ENCODE measurements around the gene GGNBP2. TPM values are rescaled to one million over a fixed set of nuclear protein-coding genes. Genes with fewer than 3 reads are reported as not detected.
A peak's percentile ranks its signal among the peaks of the same experiment; 100 is the strongest.

GGNBP2 gene
- polyA plus RNA-seq, 1 donor from 2014 or later = 112 TPM

GRCh38 chr17:36544044-36544306, 744 bp upstream of the GGNBP2 start:
- no peaks in the 10 kb centered on the region for H4K20me1 ChIP-seq (ENCODE audit: insufficient read depth)
- H3K9me2 ChIP-seq (ENCODE audit: insufficient read depth, low read length) = no peaks in the 10 kb centered on the region
- peak overlapping the region; percentile 99 for H3K27ac ChIP-seq (ENCODE audit: low read length)
- peaks cover 34% of the 10 kb centered on the region for H3K79me2 ChIP-seq (replicated peaks; ENCODE audit: insufficient read depth, low read length)
- peak overlapping the region; percentile 100 for H3K9ac ChIP-seq (ENCODE audit: low read length)
- peak overlapping the region; percentile 99 for H3K4me3 ChIP-seq (ENCODE audit: low read length)
- no peaks in the 10 kb centered on the region for H3K9me3 ChIP-seq (ENCODE audit: low read length)
- peak overlapping the region; percentile 49 for H3K4me2 ChIP-seq (ENCODE audit: low read length)
- TF ChIP-seq SMC3 (conservative IDR thresholded peaks at IDR 0.05; ENCODE audit: poor library complexity) (no peak), RAD21 (conservative IDR thresholded peaks at IDR 0.05) (no peak), CTCF (IDR thresholded peaks at IDR 0.05; ENCODE audit: poor library complexity, severe bottlenecking) (no peak), EP300 (conservative IDR thresholded peaks at IDR 0.05; ENCODE audit: poor library complexity, severe bottlenecking) (no peak), TAF1 (IDR thresholded peaks at IDR 0.05; ENCODE audit: low read depth) (no peak), EZH2 (IDR thresholded peaks at IDR 0.05; ENCODE audit: borderline replicate concordance, insufficient read depth, low read length, poor library complexity, severe bottlenecking) (no peak), MXI1 (conservative IDR thresholded peaks at IDR 0.05; ENCODE audit: poor library complexity, severe bottlenecking) (no peak), POLR2AphosphoS5 (IDR thresholded peaks at IDR 0.05) (no peak)
- TF ChIP-seq, protein P1, sequence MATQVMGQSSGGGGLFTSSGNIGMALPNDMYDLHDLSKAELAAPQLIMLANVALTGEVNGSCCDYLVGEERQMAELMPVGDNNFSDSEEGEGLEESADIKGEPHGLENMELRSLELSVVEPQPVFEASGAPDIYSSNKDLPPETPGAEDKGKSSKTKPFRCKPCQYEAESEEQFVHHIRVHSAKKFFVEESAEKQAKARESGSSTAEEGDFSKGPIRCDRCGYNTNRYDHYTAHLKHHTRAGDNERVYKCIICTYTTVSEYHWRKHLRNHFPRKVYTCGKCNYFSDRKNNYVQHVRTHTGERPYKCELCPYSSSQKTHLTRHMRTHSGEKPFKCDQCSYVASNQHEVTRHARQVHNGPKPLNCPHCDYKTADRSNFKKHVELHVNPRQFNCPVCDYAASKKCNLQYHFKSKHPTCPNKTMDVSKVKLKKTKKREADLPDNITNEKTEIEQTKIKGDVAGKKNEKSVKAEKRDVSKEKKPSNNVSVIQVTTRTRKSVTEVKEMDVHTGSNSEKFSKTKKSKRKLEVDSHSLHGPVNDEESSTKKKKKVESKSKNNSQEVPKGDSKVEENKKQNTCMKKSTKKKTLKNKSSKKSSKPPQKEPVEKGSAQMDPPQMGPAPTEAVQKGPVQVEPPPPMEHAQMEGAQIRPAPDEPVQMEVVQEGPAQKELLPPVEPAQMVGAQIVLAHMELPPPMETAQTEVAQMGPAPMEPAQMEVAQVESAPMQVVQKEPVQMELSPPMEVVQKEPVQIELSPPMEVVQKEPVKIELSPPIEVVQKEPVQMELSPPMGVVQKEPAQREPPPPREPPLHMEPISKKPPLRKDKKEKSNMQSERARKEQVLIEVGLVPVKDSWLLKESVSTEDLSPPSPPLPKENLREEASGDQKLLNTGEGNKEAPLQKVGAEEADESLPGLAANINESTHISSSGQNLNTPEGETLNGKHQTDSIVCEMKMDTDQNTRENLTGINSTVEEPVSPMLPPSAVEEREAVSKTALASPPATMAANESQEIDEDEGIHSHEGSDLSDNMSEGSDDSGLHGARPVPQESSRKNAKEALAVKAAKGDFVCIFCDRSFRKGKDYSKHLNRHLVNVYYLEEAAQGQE (IDR thresholded peaks at IDR 0.05; ENCODE audit: borderline replicate concordance) = no peak
- peaks cover 4% of the 10 kb centered on the region for H3F3A ChIP-seq (ENCODE audit: insufficient read depth, low read length, poor library complexity, severe bottlenecking)
- peak overlapping the region; percentile 99 for H2AFZ ChIP-seq (ENCODE audit: low read depth, low read length)
- no peaks in the 10 kb centered on the region for H3K27me3 ChIP-seq (ENCODE audit: insufficient read depth, low read depth, low read length)
- H3K36me3 ChIP-seq (ENCODE audit: insufficient read depth, low read length) = no peaks in the 10 kb centered on the region

DNA sequence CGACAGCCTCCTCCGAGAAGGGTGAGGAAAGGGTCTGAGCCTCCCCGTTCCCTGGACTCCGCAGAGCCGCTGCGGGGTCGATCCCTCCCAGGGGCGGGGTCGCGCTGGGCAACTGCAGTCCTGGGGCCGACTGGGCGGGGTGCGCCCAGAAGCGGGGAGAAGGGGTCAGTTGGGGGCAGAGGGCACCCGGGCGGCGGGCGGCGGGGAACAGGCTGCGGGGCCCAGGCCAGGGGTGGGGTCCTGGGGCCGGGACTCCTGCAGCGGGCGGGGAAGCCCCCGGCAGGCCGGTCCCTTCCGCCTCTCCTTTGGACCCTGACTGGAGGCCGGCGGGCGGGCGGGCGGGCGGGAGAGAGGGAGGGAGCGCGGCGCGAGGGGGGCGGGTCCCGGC, 352 bp downstream of the GGNBP2 start:
- Histone ChIP-seq H3K4me2 (ENCODE audit: low read length) (no peak overlapping the region), H3K27me3 (ENCODE audit: insufficient read depth, low read depth, low read length) (no peaks in the 10 kb centered on the region), H3K27ac (ENCODE audit: low read length) (peak overlapping the region; percentile 99), H3K79me2 (replicated peaks; ENCODE audit: insufficient read depth, low read length) (peaks cover 45% of the 10 kb centered on the region), H3K9me2 (ENCODE audit: insufficient read depth, low read length) (no peaks in the 10 kb centered on the region), H2AFZ (ENCODE audit: low read depth, low read length) (peak overlapping the region; percentile 99), H3K9ac (ENCODE audit: low read length) (peak overlapping the region; percentile 100), H3K4me3 (ENCODE audit: low read length) (peak overlapping the region; percentile 99), H4K20me1 (ENCODE audit: insufficient read depth) (no peaks in the 10 kb centered on the region), H3K36me3 (ENCODE audit: insufficient read depth, low read length) (no peaks in the 10 kb centered on the region), H3K9me3 (ENCODE audit: low read length) (no peaks in the 10 kb centered on the region), H3F3A (ENCODE audit: insufficient read depth, low read length, poor library complexity, severe bottlenecking) (peaks cover 4% of the 10 kb centered on the region)
- TF ChIP-seq CTCF (IDR thresholded peaks at IDR 0.05; ENCODE audit: poor library complexity, severe bottlenecking) (no peak), MXI1 (conservative IDR thresholded peaks at IDR 0.05; ENCODE audit: poor library complexity, severe bottlenecking) (no peak)

Measured in neural cell (in vitro differentiated cells).